Activated T-cell treated with anti-CD3 and anti-CD28 coated beads, Interleukin-2, amount 50 U/mL, for 72 hours (primary cell): ENCODE data around the gene SLC16A3. TPM values are rescaled to one million over a fixed set of nuclear protein-coding genes. Genes with fewer than 3 reads are reported as not detected.

Experiments
- ATAC-seq, 2 donors: fragments of 150-1000 bp; cut with Tn5 transposase; replicated peaks in 1 of 2; 2 replicates each; pipeline ENCODE4 v1.10.0; 2021; ENCODE audit warnings: moderate library complexity in 2 of 2, mild to moderate bottlenecking in 1 of 2
- DNase-seq, 2 donors: peaks; one replicate each; pipeline ENCODE4 v3.0.0; 2021 to 2022; ENCODE audit warnings: mixed read lengths in 1 of 2
- H3K27ac Mint-ChIP-seq: one replicate; pipeline ENCODE4 v1.8.0; 2022; ENCODE audit warnings: mild to moderate bottlenecking, moderate library complexity, mixed read lengths
- H3K27me3 Mint-ChIP-seq: one replicate; pipeline ENCODE4 v1.8.0; 2022; ENCODE audit warnings: low read depth, mixed read lengths
- H3K36me3 Mint-ChIP-seq, 2 donors: one replicate each; pipeline ENCODE4 v1.8.0; 2022; ENCODE audit warnings: mixed read lengths in 2 of 2, mild to moderate bottlenecking in 1 of 2; ENCODE audit not compliant: insufficient read depth in 2 of 2
- H3K4me1 Mint-ChIP-seq: one replicate; pipeline ENCODE4 v1.8.0; 2022; ENCODE audit warnings: low read depth, mixed read lengths
- H3K4me3 Mint-ChIP-seq, 2 donors: one replicate each; pipeline ENCODE4 v1.8.0; 2022; ENCODE audit warnings: mild to moderate bottlenecking in 2 of 2, mixed read lengths in 2 of 2, moderate library complexity in 2 of 2
- H3K9me3 Mint-ChIP-seq, 2 donors: one replicate each; pipeline ENCODE4 v1.8.0; 2022; ENCODE audit warnings: mixed read lengths in 2 of 2
- total RNA-seq, 2 donors: library from RNA; stranded (reverse); gene quantifications; one replicate each; pipeline ENCODE4 v1.2.3, GENCODE V29; 2022

The SLC16A3 gene
- total RNA-seq, 2 donors from 2014 or later = 42.8 to 74.5 TPM

GRCh38 chr17:82269138-82269881 lies 40.5 kb downstream of the SLC16A3 start:
- Mint-ChIP-seq H3K9me3 (no peaks in the 10 kb centered on the region), H3K4me3 (peak overlapping the region; percentile 90 to 97), H3K27ac (peak overlapping the region; percentile 95), H3K27me3 (no peaks in the 10 kb centered on the region), H3K36me3 (peaks cover 14 to 33% of the 10 kb centered on the region in 2 donors), H3K4me1 (peaks cover 72% of the 10 kb centered on the region)
- DNase-seq (no peak), ATAC-seq (no peak)

GRCh38 chr17:82269882-82270500 lies 41.1 kb downstream of the SLC16A3 start:
- ATAC-seq (no peak), DNase-seq (no peak)
- H3K4me1 Mint-ChIP-seq = peaks cover 75% of the 10 kb centered on the region
- H3K4me3 Mint-ChIP-seq = peak overlapping the region; percentile 90 to 97
- H3K9me3 Mint-ChIP-seq = no peaks in the 10 kb centered on the region
- peak overlapping the region; percentile 95 for H3K27ac Mint-ChIP-seq
- H3K27me3 Mint-ChIP-seq = no peaks in the 10 kb centered on the region
- H3K36me3 Mint-ChIP-seq = peaks cover 10 to 30% of the 10 kb centered on the region in 2 donors

GRCh38 chr17:82270651-82271050 lies 41.8 kb downstream of the SLC16A3 start:
- peaks cover 10 to 28% of the 10 kb centered on the region in 2 donors for H3K36me3 Mint-ChIP-seq
- peak overlapping the region; percentile 90 to 97 for H3K4me3 Mint-ChIP-seq
- DNase-seq = no peak
- peaks cover 76% of the 10 kb centered on the region for H3K4me1 Mint-ChIP-seq
- H3K27me3 Mint-ChIP-seq = no peaks in the 10 kb centered on the region
- H3K9me3 Mint-ChIP-seq = no peaks in the 10 kb centered on the region
- peak overlapping the region; percentile 95 for H3K27ac Mint-ChIP-seq
- no peak for ATAC-seq

GRCh38 chr17:82271401-82271800 lies 42.6 kb downstream of the SLC16A3 start:
- no peaks in the 10 kb centered on the region for H3K9me3 Mint-ChIP-seq
- ATAC-seq = no peak
- H3K4me3 Mint-ChIP-seq = peak overlapping the region; percentile 90 to 97
- H3K4me1 Mint-ChIP-seq = peaks cover 72% of the 10 kb centered on the region
- DNase-seq = no peak
- H3K36me3 Mint-ChIP-seq = peaks cover 7 to 22% of the 10 kb centered on the region in 2 donors
- peak overlapping the region; percentile 59 for H3K27ac Mint-ChIP-seq
- no peaks in the 10 kb centered on the region for H3K27me3 Mint-ChIP-seq

- peak overlapping the region; percentile 90 to 97 for H3K4me3 Mint-ChIP-seq
- H3K27me3 Mint-ChIP-seq = no peaks in the 10 kb centered on the region
- H3K36me3 Mint-ChIP-seq = peaks cover 4 to 17% of the 10 kb centered on the region in 2 donors
- peak overlapping the region; percentile 96 for H3K27ac Mint-ChIP-seq
- H3K4me1 Mint-ChIP-seq = peaks cover 63% of the 10 kb centered on the region
- peak; percentile 33 to 37 for ATAC-seq
- H3K9me3 Mint-ChIP-seq = no peaks in the 10 kb centered on the region
- peak; percentile 49 to 52 for DNase-seq
Measured at GRCh38 chr17:82272495-82273326, 43.9 kb downstream of the SLC16A3 start.

- peak within 1 kb of the TSS; percentile 96 for H3K27ac Mint-ChIP-seq
- peak; percentile 93 for DNase-seq
- no peaks in the 10 kb centered on the region for H3K27me3 Mint-ChIP-seq
- peaks cover 4 to 17% of the 10 kb centered on the region in 2 donors for H3K36me3 Mint-ChIP-seq
- H3K4me3 Mint-ChIP-seq = peak within 1 kb of the TSS; percentile 90 to 97
- peak; percentile 89 to 91 for ATAC-seq
- peaks cover 55% of the 10 kb centered on the region for H3K4me1 Mint-ChIP-seq
- no peaks in the 10 kb centered on the region for H3K9me3 Mint-ChIP-seq
Measured at GRCh38 chr17:82273327-82274133, 44.7 kb downstream of the SLC16A3 start, which contains the start of gene CSNK1D. TSS of gene CSNK1D (minus strand) at chr17:82273700. CDS start at chr17:82273381, 319 bp downstream.

GRCh38 chr17:82274134-82275020 lies 45.5 kb downstream of the SLC16A3 start:
- Mint-ChIP-seq H3K9me3 (no peaks in the 10 kb centered on the region), H3K36me3 (peaks cover 4 to 17% of the 10 kb centered on the region in 2 donors), H3K27me3 (no peaks in the 10 kb centered on the region), H3K4me1 (peaks cover 47% of the 10 kb centered on the region), H3K27ac (no peak overlapping the region), H3K4me3 (peak overlapping the region; percentile 86 to 97)
- ATAC-seq (no peak), DNase-seq (no peak)

- ATAC-seq = no peak
- Mint-ChIP-seq H3K4me3 (no peak overlapping the region), H3K36me3 (peaks cover 4 to 12% of the 10 kb centered on the region in 2 donors), H3K27me3 (no peaks in the 10 kb centered on the region), H3K9me3 (no peaks in the 10 kb centered on the region), H3K27ac (no peak overlapping the region), H3K4me1 (peaks cover 37% of the 10 kb centered on the region)
- no peak for DNase-seq
Measured at GRCh38 chr17:82275326-82275725, 46.5 kb downstream of the SLC16A3 start.

- DNase-seq (no peak), ATAC-seq (no peak)
- Mint-ChIP-seq H3K27me3 (no peaks in the 10 kb centered on the region), H3K27ac (no peak overlapping the region), H3K4me3 (no peak overlapping the region), H3K9me3 (no peaks in the 10 kb centered on the region), H3K4me1 (peaks cover 28% of the 10 kb centered on the region), H3K36me3 (peaks cover 4 to 7% of the 10 kb centered on the region in 2 donors)
Measured at GRCh38 chr17:82276938-82277337, 48.1 kb downstream of the SLC16A3 start.

- Mint-ChIP-seq H3K4me3 (no peak overlapping the region), H3K4me1 (peaks cover 24% of the 10 kb centered on the region), H3K36me3 (peaks cover 0 to 1% of the 10 kb centered on the region in 2 donors), H3K27ac (no peak overlapping the region), H3K27me3 (no peaks in the 10 kb centered on the region), H3K9me3 (no peaks in the 10 kb centered on the region)
- ATAC-seq (no peak), DNase-seq (no peak)
Measured at GRCh38 chr17:82277851-82278250, 49.0 kb downstream of the SLC16A3 start.

- peaks cover 28% of the 10 kb centered on the region for H3K4me1 Mint-ChIP-seq
- no peaks in the 10 kb centered on the region for H3K27me3 Mint-ChIP-seq
- DNase-seq (no peak), ATAC-seq (no peak)
- no peaks in the 10 kb centered on the region for H3K9me3 Mint-ChIP-seq
- no peak overlapping the region for H3K4me3 Mint-ChIP-seq
- no peak overlapping the region for H3K27ac Mint-ChIP-seq
- peaks cover 0 to 1% of the 10 kb centered on the region in 2 donors for H3K36me3 Mint-ChIP-seq
Measured at GRCh38 chr17:82278308-82278707, 49.5 kb downstream of the SLC16A3 start.
